Parathyroid adenoma (tissue), 2 donors: ENCODE data around the gene IFRD2.

Source experiments
- H2AFZ ChIP-seq: fragments of 300-600 bp; sonication (generic); one replicate; pipeline ENCODE4 v1.7.0; 2017; ENCODE audit warnings: antibody characterized with exemption, mild to moderate bottlenecking
- H3K27ac ChIP-seq: fragments of 300-600 bp; sonication (generic); one replicate; pipeline ENCODE4 v1.7.0; 2017
- H3K27me3 ChIP-seq: fragments of 300-600 bp; sonication (generic); one replicate; pipeline ENCODE4 v1.7.0; 2017; ENCODE audit warnings: low read length; ENCODE audit not compliant: control insufficient read depth, insufficient read depth
- H3K36me3 ChIP-seq: fragments of 300-600 bp; sonication (generic); one replicate; pipeline ENCODE4 v1.7.0; 2017; ENCODE audit warnings: low read length; ENCODE audit not compliant: control insufficient read depth, insufficient read depth
- H3K4me1 ChIP-seq: fragments of 300-600 bp; sonication (generic); one replicate; pipeline ENCODE4 v1.7.0; 2017; ENCODE audit warnings: control low read depth
- H3K4me2 ChIP-seq: fragments of 300-600 bp; sonication (generic); one replicate; pipeline ENCODE4 v1.7.0; 2017; ENCODE audit warnings: low read length
- H3K4me3 ChIP-seq: fragments of 300-600 bp; sonication (generic); one replicate; pipeline ENCODE4 v1.7.0; 2017; ENCODE audit warnings: low read depth, low read length
- H3K79me2 ChIP-seq: fragments of 300-600 bp; sonication (generic); one replicate; pipeline ENCODE4 v1.7.0; 2017; ENCODE audit warnings: control low read depth
- H3K9ac ChIP-seq: fragments of 300-600 bp; sonication (generic); one replicate; pipeline ENCODE4 v1.7.0; 2017; ENCODE audit warnings: mild to moderate bottlenecking
- H3K9me3 ChIP-seq: fragments of 300-600 bp; sonication (generic); one replicate; pipeline ENCODE4 v1.7.0; 2017; ENCODE audit warnings: low read length; ENCODE audit not compliant: control insufficient read depth
- CTCF ChIP-seq: fragments of 300-600 bp; sonication (generic); IDR thresholded peaks from one replicate; pipeline ENCODE4 v1.7.0; 2017; ENCODE audit warnings: antibody characterized with exemption, mild to moderate bottlenecking
- donor health status: primary hyperparathyroidism.

Gene IFRD2

GRCh38 chr3:50294089-50294488, 1.9 kb upstream of the IFRD2 start:
- no peak for TF ChIP-seq CTCF
- no peak overlapping the region for H3K9ac ChIP-seq
- H3K4me2 ChIP-seq: no peak overlapping the region
- H3K27ac ChIP-seq: no peak overlapping the region
- H3K27me3 ChIP-seq: no peaks in the 10 kb centered on the region
- no peaks in the 10 kb centered on the region for H3K36me3 ChIP-seq
- H3K9me3 ChIP-seq: no peaks in the 10 kb centered on the region
- H3K4me1 ChIP-seq: peaks cover 17% of the 10 kb centered on the region
- peaks cover 5% of the 10 kb centered on the region for H3K79me2 ChIP-seq
- no peak overlapping the region for H2AFZ ChIP-seq
- no peak overlapping the region for H3K4me3 ChIP-seq

GRCh38 chr3:50293079-50293801, 1.0 kb upstream of the IFRD2 start:
- Histone ChIP-seq H3K4me2 (peak overlapping the region; percentile 98), H3K79me2 (peaks cover 5% of the 10 kb centered on the region), H3K36me3 (no peaks in the 10 kb centered on the region), H3K4me1 (peaks cover 10% of the 10 kb centered on the region), H3K4me3 (no peak overlapping the region), H2AFZ (peak overlapping the region; percentile 86), H3K27me3 (no peaks in the 10 kb centered on the region), H3K9me3 (no peaks in the 10 kb centered on the region), H3K27ac (peak overlapping the region; percentile 45), H3K9ac (no peak overlapping the region)
- no peak for TF ChIP-seq CTCF

DNA sequence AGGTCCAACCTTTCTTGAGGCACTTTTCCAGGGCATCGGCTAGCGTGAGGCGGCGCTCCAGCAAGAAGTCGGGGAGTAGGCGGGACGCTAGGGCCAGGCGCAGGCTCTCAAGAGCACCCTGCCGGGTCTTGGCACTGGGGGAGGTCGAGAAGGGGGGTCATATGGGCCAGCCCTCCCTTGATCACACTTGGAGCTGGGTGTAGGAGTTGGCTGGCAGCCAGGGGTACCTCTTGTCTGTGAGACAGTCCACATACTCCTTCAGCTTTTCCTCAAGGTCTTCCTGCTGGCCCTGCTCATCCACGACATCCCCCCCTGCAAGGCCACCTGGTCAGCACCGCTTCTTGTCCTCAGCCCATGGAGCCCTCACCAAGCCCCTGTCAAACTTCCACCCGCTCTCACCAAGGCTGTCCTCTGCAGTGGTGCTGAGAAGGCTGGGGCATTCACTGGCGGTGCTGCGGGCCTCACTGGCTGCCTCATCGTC, 2.0 kb downstream of the IFRD2 start:
- Histone ChIP-seq H3K9ac (no peak overlapping the region), H3K36me3 (no peaks in the 10 kb centered on the region), H3K27me3 (no peaks in the 10 kb centered on the region), H3K4me3 (no peak overlapping the region), H3K79me2 (peaks cover 5% of the 10 kb centered on the region), H3K4me2 (no peak overlapping the region), H3K9me3 (no peaks in the 10 kb centered on the region), H3K27ac (no peak overlapping the region), H2AFZ (no peak overlapping the region), H3K4me1 (peaks cover 7% of the 10 kb centered on the region)
- TF ChIP-seq CTCF: no peak

- no peak for TF ChIP-seq CTCF
- H3K9ac ChIP-seq: no peak overlapping the region
- peaks cover 5% of the 10 kb centered on the region for H3K79me2 ChIP-seq
- H3K4me3 ChIP-seq: no peak overlapping the region
- no peaks in the 10 kb centered on the region for H3K27me3 ChIP-seq
- no peaks in the 10 kb centered on the region for H3K36me3 ChIP-seq
- peaks cover 7% of the 10 kb centered on the region for H3K4me1 ChIP-seq
- no peaks in the 10 kb centered on the region for H3K9me3 ChIP-seq
- H3K27ac ChIP-seq: no peak overlapping the region
- no peak overlapping the region for H2AFZ ChIP-seq
- H3K4me2 ChIP-seq: no peak overlapping the region
Measured at GRCh38 chr3:50289130-50289529, 3.1 kb downstream of the IFRD2 start.
